WI38 (cell line): ENCODE data around the gene WDFY4.

ENCODE experiments used
- H3K4me3 ChIP-seq: 2 replicates; pipeline ENCODE4 v1.5.1; 2011; ENCODE audit warnings: low read depth, mild to moderate bottlenecking, control low read depth, low read length
- CTCF ChIP-seq: IDR thresholded peaks from 2 replicates; pipeline ENCODE4 v1.5.1; 2012; ENCODE audit warnings: low read depth, mild to moderate bottlenecking, control low read depth, low read length

The WDFY4 gene

GRCh38 chr10:48806342-48806741 is 121.7 kb downstream of the WDFY4 start:
- H3K4me3 ChIP-seq, result no peak overlapping the region
- no peak for TF ChIP-seq CTCF

- no peak for TF ChIP-seq CTCF
- no peak overlapping the region for H3K4me3 ChIP-seq
Observed at GRCh38 chr10:48807791-48808470, 123.3 kb downstream of the WDFY4 start.

- TF ChIP-seq CTCF, result no peak
- no peak overlapping the region for H3K4me3 ChIP-seq
Observed at GRCh38 chr10:48809261-48809660, 124.6 kb downstream of the WDFY4 start.

- TF ChIP-seq CTCF, result no peak
- H3K4me3 ChIP-seq, result no peak overlapping the region
Observed at GRCh38 chr10:48811461-48811860, 126.8 kb downstream of the WDFY4 start.

GRCh38 chr10:48811917-48812316 is 127.2 kb downstream of the WDFY4 start:
- no peak overlapping the region for H3K4me3 ChIP-seq
- TF ChIP-seq CTCF, result no peak

GRCh38 chr10:48813291-48813690 is 128.6 kb downstream of the WDFY4 start:
- no peak overlapping the region for H3K4me3 ChIP-seq
- no peak for TF ChIP-seq CTCF

GRCh38 chr10:48813825-48814224 is 129.2 kb downstream of the WDFY4 start:
- H3K4me3 ChIP-seq, result no peak overlapping the region
- TF ChIP-seq CTCF, result no peak
